Vagina (tissue), 2 donors: Measurements from ENCODE around the gene PHLDB3. TPM values are rescaled to one million over a fixed set of nuclear protein-coding genes. Genes with fewer than 3 reads are reported as not detected.
"Not testable (repeated sequence)": the region's sequence is repeated elsewhere in the genome, so short reads cannot be mapped to it uniquely, and the experiment has no call there.

Source experiments
- DNase-seq, 2 donors: peaks; one replicate each; pipeline ENCODE4 v3.0.0-alpha.2; 2017; ENCODE audit errors: extremely low spot score in 2 of 2
- H3K27ac ChIP-seq: fragments of 200-600 bp; sonication (generic); one replicate; pipeline ENCODE4 v1.5.1; 2019
- H3K27me3 ChIP-seq: fragments of 200-600 bp; sonication (generic); one replicate; pipeline ENCODE4 v1.5.1; 2019
- H3K36me3 ChIP-seq, 2 donors: fragments of 200-600 bp; sonication (generic); one replicate each; pipeline ENCODE4 v1.5.1; 2017 to 2019
- H3K4me1 ChIP-seq: fragments of 200-600 bp; sonication (generic); one replicate; pipeline ENCODE4 v1.5.1; 2019
- H3K4me3 ChIP-seq, 2 donors: fragments of 200-600 bp; sonication (generic); 1 replicate in 1 of 2; 2 replicates in 1 of 2; pipeline ENCODE4 v1.5.1; 2016 to 2019
- H3K9me3 ChIP-seq: fragments of 200-600 bp; sonication (generic); one replicate; pipeline ENCODE4 v1.5.1; 2019
- CTCF ChIP-seq, 3 experiments: fragments of 450-650 bp in 2 of 3; fragments of 200-600 bp in 1 of 3; sonication (generic) in 1 of 3; IDR thresholded peaks; one replicate each; pipeline ENCODE4 v1.5.1; 2017 to 2019; ENCODE audit warnings: antibody characterized with exemption in 3 of 3, mild to moderate bottlenecking in 2 of 3, moderate library complexity in 2 of 3
- POLR2A ChIP-seq, 2 donors: fragments of 450-650 bp; IDR thresholded peaks; one replicate each; pipeline ENCODE4 v1.6.1; 2017; ENCODE audit warnings: antibody characterized with exemption in 2 of 2, mild to moderate bottlenecking in 2 of 2, moderate library complexity in 2 of 2
- POLR2AphosphoS5 ChIP-seq, 2 donors: sonication (generic); formaldehyde crosslinking; IDR thresholded peaks; one replicate each; pipeline ENCODE4 v1.9.0; 2017; ENCODE audit warnings: antibody characterized with exemption in 2 of 2, mild to moderate bottlenecking in 2 of 2, low read depth in 1 of 2; ENCODE audit not compliant: insufficient read depth in 1 of 2
- intact Hi-C: fragments of 100-400 bp; cut with DNase I; formaldehyde crosslinking; loops from one replicate; pipeline ENCODE4 v1.15.1; 2023
- total RNA-seq: library from RNA; depleted of rRNA; stranded (reverse); fragments of >200 nt; gene quantifications from one replicate; pipeline ENCODE4 v1.2.3, GENCODE V29; 2016

The PHLDB3 gene
- total RNA-seq, 1 donor from 2014 or later, result 24.3 TPM

GRCh38 chr19:43522929-43523328 is 18.4 kb upstream of the PHLDB3 start:
- Histone ChIP-seq H3K4me3 (no peak overlapping the region), H3K27me3 (no peaks in the 10 kb centered on the region), H3K9me3 (no peaks in the 10 kb centered on the region), H3K27ac (no peak overlapping the region), H3K36me3 (peaks cover 0 to 5% of the 10 kb centered on the region in 2 donors), H3K4me1 (peaks cover 37% of the 10 kb centered on the region)
- no peak for DNase-seq
- TF ChIP-seq POLR2AphosphoS5 (IDR thresholded peaks at IDR 0.05; ENCODE audit: insufficient read depth in 1 of 2, low read depth in 1 of 2), result no peak
- TF ChIP-seq POLR2A (IDR thresholded peaks at IDR 0.05), result no peak
- TF ChIP-seq CTCF (IDR thresholded peaks at IDR 0.05), result no peak
- intact Hi-C loops, result no loop called here

GRCh38 chr19:43519436-43520088 is 15.0 kb upstream of the PHLDB3 start:
- Histone ChIP-seq H3K27me3 (no peaks in the 10 kb centered on the region), H3K36me3 (peaks cover 0 to 5% of the 10 kb centered on the region in 2 donors), H3K27ac (no peak overlapping the region), H3K4me3 (no peak overlapping the region), H3K4me1 (peaks cover 11% of the 10 kb centered on the region), H3K9me3 (no peaks in the 10 kb centered on the region)
- no peak for DNase-seq
- peak in 1 of 2 donors; percentile 73 for TF ChIP-seq POLR2AphosphoS5 (IDR thresholded peaks at IDR 0.05; ENCODE audit: insufficient read depth in 1 of 2, low read depth in 1 of 2)
- TF ChIP-seq CTCF (IDR thresholded peaks at IDR 0.05), result peak; percentile 90 to 93 (median 91)
- no peak for TF ChIP-seq POLR2A (IDR thresholded peaks at IDR 0.05)
- intact Hi-C loops, result loop anchor here (5.0 kb wide), 1 partner anchor 72 kb away; no protein-coding TSS in a partner anchor

GRCh38 chr19:43518051-43518450 is 13.5 kb upstream of the PHLDB3 start:
- intact Hi-C loops, result loop anchor here (5.0 kb wide), 1 partner anchor 71 kb away; no protein-coding TSS in a partner anchor
- no peak overlapping the region for H3K27ac ChIP-seq
- TF ChIP-seq POLR2AphosphoS5 (IDR thresholded peaks at IDR 0.05; ENCODE audit: insufficient read depth in 1 of 2, low read depth in 1 of 2) (no peak), CTCF (IDR thresholded peaks at IDR 0.05) (no peak), POLR2A (IDR thresholded peaks at IDR 0.05) (no peak)
- H3K4me3 ChIP-seq, result no peak overlapping the region
- H3K9me3 ChIP-seq, result no peaks in the 10 kb centered on the region
- H3K36me3 ChIP-seq, result peaks cover 0 to 5% of the 10 kb centered on the region in 2 donors
- no peak for DNase-seq
- peaks cover 4% of the 10 kb centered on the region for H3K4me1 ChIP-seq
- no peaks in the 10 kb centered on the region for H3K27me3 ChIP-seq

- H3K4me3 ChIP-seq, DNase-seq, H3K27me3 ChIP-seq, intact Hi-C loops, H3K9me3 ChIP-seq, H3K27ac ChIP-seq, H3K4me1 ChIP-seq: not testable (repeated sequence)
- H3K36me3 ChIP-seq, result peaks cover 0 to 16% of the 10 kb centered on the region in 2 donors
Measured at GRCh38 chr19:43512399-43512798, 7.9 kb upstream of the PHLDB3 start.

- H3K4me3 ChIP-seq, result no peak overlapping the region
- peaks cover 0 to 16% of the 10 kb centered on the region in 2 donors for H3K36me3 ChIP-seq
- no peak overlapping the region for H3K27ac ChIP-seq
- intact Hi-C loops, result no loop called here
- H3K4me1 ChIP-seq, result no peaks in the 10 kb centered on the region
- no peak for DNase-seq
- TF ChIP-seq POLR2A (IDR thresholded peaks at IDR 0.05) (no peak), POLR2AphosphoS5 (IDR thresholded peaks at IDR 0.05; ENCODE audit: insufficient read depth in 1 of 2, low read depth in 1 of 2) (no peak), CTCF (IDR thresholded peaks at IDR 0.05) (no peak)
- no peaks in the 10 kb centered on the region for H3K9me3 ChIP-seq
- no peaks in the 10 kb centered on the region for H3K27me3 ChIP-seq
Measured at GRCh38 chr19:43511324-43511723, 6.8 kb upstream of the PHLDB3 start.
